PC-3 (cell line): Measurements from ENCODE around the gene CALHM2. TPM values are rescaled to one million over a fixed set of nuclear protein-coding genes. Genes with fewer than 3 reads are reported as not detected.

Source experiments
- ATAC-seq: fragments of 200-7000 bp; cut with Tn5 transposase; 2 replicates; pipeline ENCODE4 v1.9.1; 2020; ENCODE audit warnings: mild to moderate bottlenecking, moderate library complexity
- BruUV-seq: library from RNA; stranded (reverse); fragments of 400-500 nt; replicated peaks from 2 replicates; lab custom pipeline; 2021; lab: Mats Ljungman, UMichigan
- CTCF ChIA-PET: fragments of 300-600 bp; sonication (Branson Sonifier 250); formaldehyde crosslinking; loops from one replicate; lab custom pipeline; 2022; ENCODE audit warnings: antibody characterized with exemption; lab: Charles Lee
- POLR2A ChIA-PET: fragments of 300-600 bp; sonication (Branson Sonifier 250); formaldehyde crosslinking; loops from one replicate; lab custom pipeline; 2022; ENCODE audit warnings: antibody characterized with exemption; ENCODE audit not compliant: unreplicated experiment; lab: Charles Lee
- DNase-seq: peaks from one replicate; pipeline ENCODE4 v3.0.0-alpha.2; 2015
- H2AFZ ChIP-seq: fragments of 300-600 bp; sonication (generic); 2 replicates; pipeline ENCODE4 v1.6.0; 2016; ENCODE audit warnings: antibody characterized with exemption, low read length
- H3F3A ChIP-seq: fragments of 300-600 bp; sonication (generic); one replicate; pipeline ENCODE4 v1.6.0; 2017; ENCODE audit warnings: antibody characterized with exemption, low read length, control low read depth, mild to moderate bottlenecking; ENCODE audit not compliant: unreplicated experiment
- H3K27ac ChIP-seq: fragments of 300-600 bp; sonication (generic); 2 replicates; pipeline ENCODE4 v1.5.1; 2016; ENCODE audit warnings: mild to moderate bottlenecking, low read length
- H3K27me3 ChIP-seq: fragments of 300-600 bp; sonication (generic); 2 replicates; pipeline ENCODE4 v1.6.1; 2016; ENCODE audit warnings: low read length, mixed read lengths
- H3K36me3 ChIP-seq: fragments of 300-600 bp; sonication (generic); 2 replicates; pipeline ENCODE4 v1.6.1; 2016; ENCODE audit warnings: low read depth, mixed run types, low read length, mixed read lengths
- H3K4me1 ChIP-seq: fragments of 300-600 bp; sonication (generic); 2 replicates; pipeline ENCODE4 v1.5.1; 2016; ENCODE audit warnings: low read length; ENCODE audit not compliant: insufficient read depth
- H3K4me2 ChIP-seq: fragments of 300-600 bp; sonication (generic); 2 replicates; pipeline ENCODE4 v1.6.0; 2016; ENCODE audit warnings: low read length
- H3K4me3 ChIP-seq: fragments of 300-600 bp; sonication (generic); 2 replicates; pipeline ENCODE4 v1.5.1; 2016; ENCODE audit warnings: mild to moderate bottlenecking, low read length, mixed read lengths
- H3K79me2 ChIP-seq: fragments of 300-600 bp; sonication (generic); 2 replicates; pipeline ENCODE4 v1.6.1; 2017; ENCODE audit warnings: low read length, mixed read lengths
- H3K9ac ChIP-seq: fragments of 300-600 bp; sonication (generic); 2 replicates; pipeline ENCODE4 v1.6.0; 2016; ENCODE audit warnings: mild to moderate bottlenecking, low read length
- H3K9me2 ChIP-seq: fragments of 300-600 bp; sonication (generic); replicated peaks from 2 replicates; pipeline ENCODE4 v1.6.1; 2016; ENCODE audit warnings: mixed run types, low read length, mixed read lengths
- H3K9me3 ChIP-seq: fragments of 300-600 bp; sonication (generic); 2 replicates; pipeline ENCODE4 v1.6.1; 2016; ENCODE audit warnings: low read length, mixed read lengths
- H4K20me1 ChIP-seq: fragments of 300-600 bp; sonication (generic); 2 replicates; pipeline ENCODE4 v1.6.1; 2016; ENCODE audit warnings: low read length, mixed read lengths
- CTCF ChIP-seq: fragments of 300-600 bp; sonication (generic); conservative IDR thresholded peaks from 2 replicates; pipeline ENCODE4 v1.5.1; 2017; ENCODE audit warnings: antibody characterized with exemption, low read depth, mild to moderate bottlenecking, low read length
- EZH2 ChIP-seq: fragments of 300-600 bp; sonication (generic); IDR thresholded peaks from one replicate; pipeline ENCODE4 v1.6.1; 2017; ENCODE audit warnings: antibody characterized with exemption, mild to moderate bottlenecking, low read length; ENCODE audit not compliant: unreplicated experiment
- EZH2phosphoT487 ChIP-seq: fragments of 300-600 bp; sonication (generic); IDR thresholded peaks from 2 replicates; pipeline ENCODE4 v1.6.1; 2018; ENCODE audit warnings: mild to moderate bottlenecking, antibody characterized with exemption, low read length, borderline replicate concordance
- intact Hi-C: fragments of 100-400 bp; cut with micrococcal nuclease; formaldehyde crosslinking; loops from 2 replicates; pipeline ENCODE4 v1.9.0; 2023
- total RNA-seq: library from RNA; depleted of rRNA; stranded (reverse); fragments of >200 nt; gene quantifications from 2 replicates; pipeline ENCODE4 v1.2.3, GENCODE V29; 2014

The CALHM2 gene
- total RNA-seq, 1 experiment from 2014 or later: 1.3 TPM

DNA sequence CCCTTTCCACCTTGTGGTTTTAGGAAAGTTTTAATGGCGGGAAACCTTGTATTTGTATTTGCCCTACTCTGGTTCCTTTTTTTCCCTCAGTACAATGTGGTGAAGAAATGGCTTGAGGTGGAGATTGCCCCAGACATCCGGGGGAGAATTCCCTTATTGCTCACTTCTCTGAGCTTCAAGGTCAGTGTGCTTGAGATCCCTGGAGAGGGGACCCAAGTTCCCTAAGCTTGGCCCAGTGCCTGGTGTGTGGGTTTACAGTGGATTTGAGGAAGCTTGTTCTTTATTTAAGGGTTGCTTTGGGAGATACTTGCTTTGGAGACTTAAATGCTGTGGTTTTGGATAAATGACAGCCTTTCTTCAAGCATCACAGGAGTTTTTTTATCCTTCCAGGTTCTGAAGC is 18.3 kb downstream of the CALHM2 start:
- TF ChIP-seq CTCF (no peak), EZH2 (no peak), EZH2phosphoT487 (no peak)
- BruUV-seq: no TSS peak
- Histone ChIP-seq H3K4me1 (no peaks in the 10 kb centered on the region), H3K79me2 (no peaks in the 10 kb centered on the region), H3K9me3 (no peaks in the 10 kb centered on the region), H3K36me3 (peaks cover 33% of the 10 kb centered on the region), H3K4me2 (no peak overlapping the region), H2AFZ (no peak overlapping the region), H3K27me3 (no peaks in the 10 kb centered on the region), H3K9ac (no peak overlapping the region), H3F3A (no peaks in the 10 kb centered on the region), H3K4me3 (no peak overlapping the region), H3K27ac (no peak overlapping the region), H4K20me1 (no peaks in the 10 kb centered on the region), H3K9me2 (no peaks in the 10 kb centered on the region)
- intact Hi-C loops: loop anchor here (5.0 kb wide), 1 partner anchor 48 kb away; no protein-coding TSS in a partner anchor
- ChIA-PET CTCF (no interaction called here), POLR2A (no interaction called here)
- ATAC-seq (no peak), DNase-seq (no peak)

GRCh38 chr10:103431902-103432301 is 20.3 kb downstream of the CALHM2 start:
- Histone ChIP-seq H3K27me3 (no peaks in the 10 kb centered on the region), H3K27ac (no peak overlapping the region), H3K36me3 (peaks cover 30% of the 10 kb centered on the region), H3K9me2 (no peaks in the 10 kb centered on the region), H3K4me2 (no peak overlapping the region), H3K79me2 (no peaks in the 10 kb centered on the region), H3F3A (no peaks in the 10 kb centered on the region), H3K4me3 (no peak overlapping the region), H4K20me1 (no peaks in the 10 kb centered on the region), H3K9me3 (no peaks in the 10 kb centered on the region), H2AFZ (no peak overlapping the region), H3K4me1 (no peaks in the 10 kb centered on the region), H3K9ac (no peak overlapping the region)
- intact Hi-C loops: loop anchor here (5.0 kb wide), 1 partner anchor 50 kb away; no protein-coding TSS in a partner anchor
- ATAC-seq (peak; percentile 68), DNase-seq (no peak)
- TF ChIP-seq EZH2phosphoT487 (no peak), EZH2 (no peak), CTCF (no peak)
- ChIA-PET POLR2A (no interaction called here), CTCF (no interaction called here)
- no TSS peak for BruUV-seq

DNA sequence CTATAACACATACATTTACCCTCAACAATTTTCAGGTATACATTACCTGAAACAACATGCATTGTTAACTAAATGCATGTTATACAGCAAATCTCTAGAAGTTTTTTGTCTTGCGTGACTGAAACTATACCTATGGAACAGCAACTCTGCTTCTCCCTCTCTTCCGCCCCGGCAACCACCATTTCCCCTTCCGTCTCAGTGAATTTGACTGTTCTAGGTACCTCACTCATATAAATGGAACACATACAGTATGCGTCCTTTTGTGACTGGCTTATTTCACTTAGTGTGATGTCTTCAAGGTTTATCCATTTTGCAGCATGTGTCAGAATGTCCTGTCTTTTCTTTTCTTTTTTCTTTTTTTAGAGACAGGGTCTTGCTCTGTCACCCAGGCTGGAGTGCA is 22.5 kb downstream of the CALHM2 start:
- Histone ChIP-seq H3K27me3 (no peaks in the 10 kb centered on the region), H3F3A (no peaks in the 10 kb centered on the region), H3K79me2 (no peaks in the 10 kb centered on the region), H2AFZ (no peak overlapping the region), H3K4me1 (no peaks in the 10 kb centered on the region), H3K9me2 (no peaks in the 10 kb centered on the region), H3K4me3 (no peak overlapping the region), H3K27ac (no peak overlapping the region), H3K9me3 (no peaks in the 10 kb centered on the region), H3K36me3 (peaks cover 36% of the 10 kb centered on the region), H3K9ac (no peak overlapping the region), H3K4me2 (no peak overlapping the region), H4K20me1 (no peaks in the 10 kb centered on the region)
- BruUV-seq: no TSS peak
- no peak for DNase-seq
- intact Hi-C loops: loop anchor here (5.0 kb wide), 1 partner anchor 53 kb away; no protein-coding TSS in a partner anchor
- ATAC-seq: no peak
- ChIA-PET POLR2A (no interaction called here), CTCF (interaction anchor here (0.5 kb wide), 1 partner anchor 16 kb away, joined by 3 read pairs; no protein-coding TSS in a partner anchor)
- no peak for TF ChIP-seq CTCF
- no peak for TF ChIP-seq EZH2phosphoT487
- TF ChIP-seq EZH2: no peak
